Osteoblast (primary cell): ENCODE measurements around the gene TMEM208. TPM values are rescaled to one million over a fixed set of nuclear protein-coding genes. Genes with fewer than 3 reads are reported as not detected.

Experiments used
- DNase-seq: peaks from one replicate; pipeline ENCODE4 v3.0.0; 2011; ENCODE audit warnings: low spot score, mixed read lengths; ENCODE audit not compliant: insufficient read length; ENCODE audit errors: missing footprints
- H2AFZ ChIP-seq: 2 replicates; pipeline ENCODE4 v1.6.0; 2011; ENCODE audit warnings: mild to moderate bottlenecking, low read length
- H3K27ac ChIP-seq: 2 replicates; pipeline ENCODE4 v1.5.1; 2011; ENCODE audit warnings: mild to moderate bottlenecking, low read depth, low read length, moderate library complexity
- H3K27me3 ChIP-seq: 2 replicates; pipeline ENCODE4 v1.6.0; 2012; ENCODE audit warnings: mild to moderate bottlenecking, control low read depth, inconsistent platforms, low read length, moderate library complexity; ENCODE audit not compliant: insufficient read depth
- H3K36me3 ChIP-seq: 2 replicates; pipeline ENCODE4 v1.5.1; 2011; ENCODE audit warnings: mild to moderate bottlenecking, low read length, control low read depth, moderate library complexity; ENCODE audit not compliant: insufficient read depth
- H3K4me1 ChIP-seq: 2 replicates; pipeline ENCODE4 v1.5.1; 2011; ENCODE audit warnings: mild to moderate bottlenecking, low read length, control low read depth, moderate library complexity; ENCODE audit not compliant: insufficient read depth
- H3K4me2 ChIP-seq: 2 replicates; pipeline ENCODE4 v1.6.0; 2011; ENCODE audit warnings: mild to moderate bottlenecking, low read length; ENCODE audit not compliant: insufficient read depth
- H3K4me3 ChIP-seq: fragments of 200-600 bp; sonication (generic); 3 replicates; pipeline ENCODE4 v1.5.1; 2012; ENCODE audit warnings: mild to moderate bottlenecking, low read length, inconsistent platforms; ENCODE audit not compliant: insufficient read depth
- H3K79me2 ChIP-seq: 2 replicates; pipeline ENCODE4 v1.6.0; 2012; ENCODE audit warnings: mild to moderate bottlenecking, low read length, control low read depth, inconsistent platforms; ENCODE audit not compliant: insufficient read depth
- H3K9me3 ChIP-seq: 2 replicates; pipeline ENCODE4 v1.5.1; 2011; ENCODE audit warnings: low read depth, low read length, control low read depth
- H4K20me1 ChIP-seq: 2 replicates; pipeline ENCODE4 v1.6.0; 2012; ENCODE audit warnings: mild to moderate bottlenecking, low read length, control low read depth; ENCODE audit not compliant: insufficient read depth
- total RNA-seq: library from RNA; depleted of rRNA; stranded (reverse); fragments of >200 nt; gene quantifications from 2 replicates; pipeline ENCODE4 v1.2.3, GENCODE V29; 2012
- TF ChIP-seq, protein P1 (sequence below): IDR thresholded peaks from 2 replicates; pipeline ENCODE4 v1.5.1; 2011; ENCODE audit warnings: mild to moderate bottlenecking, low read depth, low read length, moderate library complexity; ENCODE audit errors: extremely low read depth

The TMEM208 gene
- total RNA-seq, 1 donor, result 25.3 TPM

DNA sequence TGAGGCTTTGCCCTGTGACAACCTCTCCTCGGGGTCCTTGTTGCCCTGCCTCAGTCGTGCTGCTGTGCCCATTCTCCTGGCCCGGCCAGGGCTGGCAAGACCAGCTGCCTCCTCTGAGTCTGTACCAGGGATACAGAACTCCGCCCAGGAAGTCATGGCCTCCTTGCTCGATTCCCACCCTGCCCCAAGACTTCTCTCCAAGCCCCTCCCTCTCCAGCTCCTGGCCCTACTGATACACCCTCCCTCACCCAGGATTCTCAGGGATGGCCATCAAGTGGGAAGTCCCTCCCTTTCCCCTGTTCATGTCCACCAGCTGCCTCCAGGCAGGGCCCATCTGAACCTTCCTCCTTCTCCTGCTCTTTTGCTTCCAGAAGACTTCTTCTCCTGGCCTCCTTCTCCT lies 11.2 kb upstream of the TMEM208 start:
- TF ChIP-seq, protein P1, sequence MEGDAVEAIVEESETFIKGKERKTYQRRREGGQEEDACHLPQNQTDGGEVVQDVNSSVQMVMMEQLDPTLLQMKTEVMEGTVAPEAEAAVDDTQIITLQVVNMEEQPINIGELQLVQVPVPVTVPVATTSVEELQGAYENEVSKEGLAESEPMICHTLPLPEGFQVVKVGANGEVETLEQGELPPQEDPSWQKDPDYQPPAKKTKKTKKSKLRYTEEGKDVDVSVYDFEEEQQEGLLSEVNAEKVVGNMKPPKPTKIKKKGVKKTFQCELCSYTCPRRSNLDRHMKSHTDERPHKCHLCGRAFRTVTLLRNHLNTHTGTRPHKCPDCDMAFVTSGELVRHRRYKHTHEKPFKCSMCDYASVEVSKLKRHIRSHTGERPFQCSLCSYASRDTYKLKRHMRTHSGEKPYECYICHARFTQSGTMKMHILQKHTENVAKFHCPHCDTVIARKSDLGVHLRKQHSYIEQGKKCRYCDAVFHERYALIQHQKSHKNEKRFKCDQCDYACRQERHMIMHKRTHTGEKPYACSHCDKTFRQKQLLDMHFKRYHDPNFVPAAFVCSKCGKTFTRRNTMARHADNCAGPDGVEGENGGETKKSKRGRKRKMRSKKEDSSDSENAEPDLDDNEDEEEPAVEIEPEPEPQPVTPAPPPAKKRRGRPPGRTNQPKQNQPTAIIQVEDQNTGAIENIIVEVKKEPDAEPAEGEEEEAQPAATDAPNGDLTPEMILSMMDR, result no peak

DNA sequence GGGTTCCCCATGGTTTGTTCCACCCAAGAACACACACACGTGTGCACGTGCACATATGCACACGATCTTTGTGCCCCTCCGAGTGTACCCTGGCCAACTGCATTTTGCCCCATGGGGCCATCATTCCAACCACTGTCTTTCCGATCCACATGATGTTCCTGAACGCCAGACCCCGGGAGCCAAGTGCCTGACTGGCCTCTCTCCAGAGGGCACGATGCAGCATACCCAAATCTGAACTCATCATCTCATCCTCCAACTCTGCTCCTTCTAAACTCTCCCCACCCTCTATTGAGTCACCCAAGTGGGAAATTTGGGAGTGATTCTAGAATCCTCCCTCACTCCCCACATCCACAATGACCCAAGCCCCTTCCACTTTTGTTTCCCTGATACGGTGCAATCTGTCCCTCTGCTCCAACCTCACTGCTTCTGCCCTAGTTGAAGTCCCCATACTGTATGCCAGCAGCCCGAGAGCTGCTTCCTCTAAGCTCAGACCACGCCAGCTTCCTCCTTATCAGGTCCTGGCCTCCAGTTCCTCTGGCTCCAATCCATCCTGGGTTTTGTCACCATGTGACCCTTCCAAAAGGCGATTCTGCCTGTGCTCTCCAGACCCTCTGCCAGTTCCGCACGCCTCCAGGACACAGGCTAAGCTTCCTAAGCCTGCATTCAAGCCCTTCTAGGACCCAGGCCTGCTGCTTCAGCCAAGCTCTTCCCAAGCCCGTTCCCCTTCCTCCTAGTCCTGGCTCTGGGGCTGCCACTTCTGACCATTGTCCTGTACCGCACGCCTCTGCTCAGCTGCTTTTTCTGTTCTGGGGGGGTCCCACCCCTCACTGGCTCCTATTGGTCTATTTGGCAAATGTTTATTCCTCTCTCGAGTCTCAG lies 10.1 kb upstream of the TMEM208 start:
- Histone ChIP-seq H2AFZ (no peak overlapping the region), H4K20me1 (peaks cover 2% of the 10 kb centered on the region), H3K27ac (no peak overlapping the region), H3K4me2 (no peak overlapping the region), H3K9me3 (no peaks in the 10 kb centered on the region), H3K36me3 (no peaks in the 10 kb centered on the region), H3K4me1 (no peaks in the 10 kb centered on the region), H3K4me3 (no peak overlapping the region), H3K27me3 (no peaks in the 10 kb centered on the region), H3K79me2 (no peaks in the 10 kb centered on the region)
- no peak for DNase-seq
- TF ChIP-seq, protein P1, result no peak

More for the DNA sequence above, 11.2 kb upstream of the TMEM208 start:
- H4K20me1 ChIP-seq, result peaks cover 2% of the 10 kb centered on the region
- no peak overlapping the region for H3K27ac ChIP-seq
- H3K4me1 ChIP-seq, result no peaks in the 10 kb centered on the region
- H3K27me3 ChIP-seq, result no peaks in the 10 kb centered on the region
- H3K4me3 ChIP-seq, result no peak overlapping the region
- H2AFZ ChIP-seq, result no peak overlapping the region
- H3K4me2 ChIP-seq, result no peak overlapping the region
- H3K79me2 ChIP-seq, result no peaks in the 10 kb centered on the region
- H3K9me3 ChIP-seq, result no peaks in the 10 kb centered on the region
- no peak for DNase-seq
- H3K36me3 ChIP-seq, result no peaks in the 10 kb centered on the region

DNA sequence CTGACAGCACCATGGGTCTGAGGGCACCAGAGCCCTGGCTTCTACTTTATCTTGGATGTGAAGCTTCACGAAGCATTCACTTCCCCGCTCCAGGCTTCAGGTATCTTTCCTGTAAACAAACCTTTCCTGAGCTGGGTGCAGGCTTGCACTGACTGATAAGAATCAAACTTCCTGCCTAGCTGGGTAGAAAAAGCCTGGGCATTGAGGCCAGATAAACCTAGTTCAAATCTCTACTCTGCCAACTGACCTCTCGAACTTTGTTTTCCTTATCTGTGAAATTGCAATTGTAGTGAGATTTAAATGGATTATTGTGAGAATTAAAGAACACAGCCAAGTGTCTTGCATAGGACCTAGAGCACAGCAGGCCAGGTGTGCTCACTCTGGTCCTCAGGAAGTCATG lies 2.9 kb upstream of the TMEM208 start:
- no peaks in the 10 kb centered on the region for H3K27me3 ChIP-seq
- peaks cover 35% of the 10 kb centered on the region for H3K79me2 ChIP-seq
- peaks cover 16% of the 10 kb centered on the region for H3K4me1 ChIP-seq
- TF ChIP-seq, protein P1, result no peak
- H4K20me1 ChIP-seq, result peaks cover 12% of the 10 kb centered on the region
- no peak overlapping the region for H3K27ac ChIP-seq
- H2AFZ ChIP-seq, result no peak overlapping the region
- DNase-seq, result no peak
- H3K36me3 ChIP-seq, result peaks cover 18% of the 10 kb centered on the region
- H3K4me3 ChIP-seq, result no peak overlapping the region
- no peaks in the 10 kb centered on the region for H3K9me3 ChIP-seq
- H3K4me2 ChIP-seq, result no peak overlapping the region

DNA sequence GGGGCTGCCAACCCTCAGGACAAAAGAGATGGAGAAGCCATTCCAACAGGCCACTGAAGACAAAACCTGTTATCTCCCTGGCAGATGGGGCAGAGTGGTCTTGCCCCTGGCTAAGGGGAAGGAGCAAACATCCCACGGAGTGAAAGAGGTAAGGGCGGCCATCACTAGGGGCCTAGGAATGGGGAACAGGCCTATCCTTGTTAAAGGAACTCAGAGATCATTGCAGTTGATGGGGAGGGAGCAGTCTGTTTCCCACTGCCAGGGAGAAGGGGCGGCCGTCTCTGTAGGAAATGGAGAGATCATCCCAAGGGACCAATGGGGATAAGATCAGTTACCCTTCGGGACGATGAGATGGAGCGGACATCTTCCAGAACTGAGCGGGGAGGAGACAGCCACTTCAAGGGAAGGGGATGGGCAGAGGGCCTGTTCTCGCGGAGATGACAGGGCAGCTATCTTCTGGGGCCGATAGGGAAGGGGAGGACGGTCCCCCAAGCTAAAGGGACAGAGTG lies 581 bp upstream of the TMEM208 start:
- TF ChIP-seq, protein P1, result no peak
- Histone ChIP-seq H2AFZ (peak overlapping the region; percentile 96), H3K36me3 (peaks cover 41% of the 10 kb centered on the region), H3K27ac (peak overlapping the region; percentile 94), H4K20me1 (peaks cover 17% of the 10 kb centered on the region), H3K27me3 (no peaks in the 10 kb centered on the region), H3K4me3 (peak overlapping the region; percentile 100), H3K4me2 (peak overlapping the region; percentile 97), H3K9me3 (no peaks in the 10 kb centered on the region), H3K4me1 (peaks cover 16% of the 10 kb centered on the region), H3K79me2 (peaks cover 52% of the 10 kb centered on the region)
- no peak for DNase-seq
